GM12872 (cell line): ENCODE data around the gene CD96.

ENCODE experiments used
- CTCF ChIP-seq: IDR thresholded peaks from 3 replicates; pipeline ENCODE4 v1.5.1; 2011; ENCODE audit warnings: low read depth, mild to moderate bottlenecking, low read length, moderate library complexity; ENCODE audit not compliant: insufficient read depth

The CD96 gene

GRCh38 chr3:111578867-111579266, 36.9 kb downstream of the CD96 start:
- no peak for TF ChIP-seq CTCF

- TF ChIP-seq CTCF: no peak
Observed at GRCh38 chr3:111579495-111579894, 37.5 kb downstream of the CD96 start.

- TF ChIP-seq CTCF: no peak
Observed at GRCh38 chr3:111581403-111582119, 39.6 kb downstream of the CD96 start.

- no peak for TF ChIP-seq CTCF
Observed at GRCh38 chr3:111582120-111582474, 40.1 kb downstream of the CD96 start.

- no peak for TF ChIP-seq CTCF
Observed at GRCh38 chr3:111584744-111585143, 42.7 kb downstream of the CD96 start.

GRCh38 chr3:111585217-111585616, 43.2 kb downstream of the CD96 start:
- no peak for TF ChIP-seq CTCF

GRCh38 chr3:111588527-111588926, 46.5 kb downstream of the CD96 start:
- TF ChIP-seq CTCF: no peak
